22Rv1 (cell line): ENCODE results near the gene FUT8.
"Not testable (repeated sequence)": the region's sequence is repeated elsewhere in the genome, so short reads cannot be mapped to it uniquely, and the experiment has no call there.

Experiments used
- H3K27ac ChIP-seq: fragments of 450-650 bp; 2 replicates; pipeline ENCODE4 v1.5.1; 2017
- ZFX ChIP-seq: fragments of 450-650 bp; IDR thresholded peaks from 2 replicates; pipeline ENCODE4 v1.6.1; 2017; ENCODE audit warnings: antibody characterized with exemption, borderline replicate concordance
- TF ChIP-seq, protein P1 (sequence below): fragments of 450-650 bp; IDR thresholded peaks from 2 replicates; pipeline ENCODE4 v1.5.1; 2017; ENCODE audit warnings: mild to moderate bottlenecking

Gene FUT8

DNA sequence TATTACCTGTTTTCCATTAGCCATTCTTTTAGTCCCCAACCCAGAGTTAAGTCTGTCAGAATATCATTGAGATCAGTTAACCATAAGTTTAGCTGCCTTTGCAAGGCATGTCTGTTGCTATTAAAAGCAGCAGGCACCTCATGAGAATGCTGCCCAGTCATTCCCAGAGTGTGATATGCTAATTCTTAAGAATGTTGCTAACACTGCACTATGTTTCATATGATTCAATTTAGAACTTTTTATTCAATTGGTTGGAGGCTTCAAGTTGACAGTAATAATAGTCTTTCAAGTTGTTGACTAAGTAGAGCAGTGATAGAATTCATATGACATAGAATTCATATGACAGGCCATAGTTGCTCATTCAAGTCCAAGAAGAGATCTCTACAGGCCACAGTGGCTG lies 292.3 kb downstream of the FUT8 start:
- no peak overlapping the region for H3K27ac ChIP-seq
- TF ChIP-seq, protein P1, sequence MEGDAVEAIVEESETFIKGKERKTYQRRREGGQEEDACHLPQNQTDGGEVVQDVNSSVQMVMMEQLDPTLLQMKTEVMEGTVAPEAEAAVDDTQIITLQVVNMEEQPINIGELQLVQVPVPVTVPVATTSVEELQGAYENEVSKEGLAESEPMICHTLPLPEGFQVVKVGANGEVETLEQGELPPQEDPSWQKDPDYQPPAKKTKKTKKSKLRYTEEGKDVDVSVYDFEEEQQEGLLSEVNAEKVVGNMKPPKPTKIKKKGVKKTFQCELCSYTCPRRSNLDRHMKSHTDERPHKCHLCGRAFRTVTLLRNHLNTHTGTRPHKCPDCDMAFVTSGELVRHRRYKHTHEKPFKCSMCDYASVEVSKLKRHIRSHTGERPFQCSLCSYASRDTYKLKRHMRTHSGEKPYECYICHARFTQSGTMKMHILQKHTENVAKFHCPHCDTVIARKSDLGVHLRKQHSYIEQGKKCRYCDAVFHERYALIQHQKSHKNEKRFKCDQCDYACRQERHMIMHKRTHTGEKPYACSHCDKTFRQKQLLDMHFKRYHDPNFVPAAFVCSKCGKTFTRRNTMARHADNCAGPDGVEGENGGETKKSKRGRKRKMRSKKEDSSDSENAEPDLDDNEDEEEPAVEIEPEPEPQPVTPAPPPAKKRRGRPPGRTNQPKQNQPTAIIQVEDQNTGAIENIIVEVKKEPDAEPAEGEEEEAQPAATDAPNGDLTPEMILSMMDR = no peak
- TF ChIP-seq ZFX = no peak

DNA sequence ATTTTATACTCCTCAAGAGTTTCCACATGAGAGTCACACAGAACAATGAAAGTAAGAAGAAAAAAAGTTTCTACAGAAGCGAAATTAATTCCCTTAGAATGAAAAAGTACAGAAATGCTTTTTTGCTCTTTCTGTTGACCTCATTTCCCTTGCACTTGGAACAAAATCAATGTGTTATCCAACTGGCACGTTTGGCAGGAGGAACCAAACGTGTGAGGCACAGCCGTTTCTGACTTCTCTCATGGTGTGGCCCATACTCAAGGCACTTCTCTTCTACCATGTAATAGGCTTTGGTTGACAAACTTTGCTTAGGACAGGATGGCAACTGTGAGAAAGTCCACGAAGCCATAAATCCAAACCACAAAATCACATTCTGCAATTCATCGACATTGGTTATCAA lies 297.0 kb downstream of the FUT8 start:
- H3K27ac ChIP-seq = no peak overlapping the region
- TF ChIP-seq, protein P1 = no peak
- no peak for TF ChIP-seq ZFX

- H3K27ac ChIP-seq = not testable (repeated sequence)
These were observed 304.3 kb downstream of the FUT8 start for GRCh38 chr14:65716813-65717212.

DNA sequence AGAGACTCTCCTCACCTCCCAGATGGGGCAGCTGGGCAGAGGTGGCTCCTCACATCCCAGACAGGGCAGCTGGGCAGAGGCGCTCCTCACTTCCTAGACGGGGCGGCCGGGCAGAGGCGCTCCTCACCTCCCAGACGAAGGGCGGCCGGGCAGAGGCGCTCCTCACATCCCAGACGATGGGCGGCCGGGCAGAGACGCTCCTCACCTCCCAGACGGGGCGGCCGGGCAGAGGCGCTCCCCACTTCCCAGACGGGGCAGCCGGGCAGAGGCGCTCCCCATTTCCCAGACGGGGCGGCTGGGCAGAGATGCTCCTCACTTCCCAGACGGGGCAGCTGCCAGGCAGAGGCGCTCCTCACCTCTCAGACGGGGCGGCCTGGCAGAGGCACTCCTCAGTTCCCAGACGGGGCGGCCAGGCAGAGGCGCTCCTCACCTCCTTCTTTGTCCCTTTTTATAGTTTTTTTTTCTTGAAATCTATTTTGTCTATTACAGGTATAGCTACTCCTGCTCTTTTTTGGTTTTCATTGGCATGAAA lies 304.9 kb downstream of the FUT8 start:
- not testable (repeated sequence) for H3K27ac ChIP-seq

DNA sequence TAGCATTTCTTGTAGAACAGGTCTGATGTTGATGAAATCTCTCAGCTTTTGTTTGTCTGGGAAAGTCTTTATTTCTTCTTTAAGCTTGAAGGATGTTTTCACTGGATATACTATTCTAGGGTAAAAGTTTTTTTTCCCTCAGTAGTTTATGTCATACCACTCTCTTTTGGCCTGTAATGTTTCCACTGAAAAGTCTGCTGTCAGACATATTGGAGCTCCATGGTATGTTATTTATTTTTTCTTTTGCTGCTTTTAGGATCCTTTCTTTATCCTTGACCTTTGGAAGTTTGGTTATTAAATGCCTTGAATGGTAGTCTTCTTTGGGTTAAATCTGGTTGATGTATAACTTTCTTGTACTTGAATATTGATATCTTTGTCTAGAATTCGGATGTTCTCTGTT lies 306.1 kb downstream of the FUT8 start:
- no peak for TF ChIP-seq ZFX
- TF ChIP-seq, protein P1 = no peak
- H3K27ac ChIP-seq = no peak overlapping the region

- TF ChIP-seq, protein P1 = no peak
- TF ChIP-seq ZFX = no peak
These were observed 307.6 kb downstream of the FUT8 start for GRCh38 chr14:65720171-65720570.

DNA sequence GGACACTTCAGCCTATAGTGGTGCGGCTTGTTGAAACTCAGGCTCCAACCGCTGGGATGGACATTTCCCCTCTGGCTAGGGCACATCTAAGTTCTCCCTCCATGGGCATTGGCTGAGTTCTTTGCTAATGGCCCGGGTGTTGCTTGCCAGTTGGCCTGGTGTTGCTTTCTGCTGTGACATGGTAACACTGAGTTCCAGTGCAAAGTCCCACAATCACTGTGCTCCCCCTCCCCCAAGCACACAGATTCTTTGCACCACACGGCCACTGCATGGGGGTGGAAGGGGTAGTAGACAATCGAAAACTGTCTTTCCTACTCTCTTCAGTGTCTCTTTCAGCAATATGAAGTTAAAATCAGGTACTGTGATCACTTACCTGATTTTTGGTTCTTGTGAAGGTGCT lies 308.2 kb downstream of the FUT8 start:
- no peak overlapping the region for H3K27ac ChIP-seq
- TF ChIP-seq, protein P1 = no peak
- no peak for TF ChIP-seq ZFX

More at GRCh38 chr14:65720171-65720570, 307.6 kb downstream of the FUT8 start:
- H3K27ac ChIP-seq = no peak overlapping the region

DNA sequence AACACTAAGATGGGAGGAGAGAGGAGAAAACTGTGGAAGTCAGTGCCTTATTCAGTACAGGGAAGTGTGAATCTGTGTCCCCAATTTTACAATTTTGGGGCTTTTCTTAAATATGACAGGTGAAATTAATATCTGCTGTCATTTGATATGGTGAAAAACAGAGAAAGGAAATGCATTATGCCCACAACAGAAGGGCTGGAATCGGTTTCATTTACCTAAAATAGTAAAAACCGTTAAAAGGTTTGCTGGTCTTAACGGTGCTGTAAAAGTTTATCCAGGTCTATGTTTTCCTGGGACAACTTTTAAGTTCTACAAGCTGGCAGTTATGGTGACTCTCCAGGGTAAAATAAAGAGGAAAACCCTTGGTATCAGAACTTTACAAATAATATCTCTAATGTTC lies 310.8 kb downstream of the FUT8 start:
- no peak overlapping the region for H3K27ac ChIP-seq
- TF ChIP-seq ZFX = no peak
- TF ChIP-seq, protein P1 = no peak
